ENCODE results near the gene EPB41L5. TPM values are rescaled to one million over a fixed set of nuclear protein-coding genes. Genes with fewer than 3 reads are reported as not detected.

The EPB41L5 gene
- total and polyA plus RNA-seq, 12 donors, result 2.6 to 25.8 (median 13.9) TPM

GRCh38 chr2:120014226-120014980, 1.5 kb downstream of the EPB41L5 start:
- Histone ChIP-seq H3K9me3 (replicated peaks in 1 of 3) (no peaks in the 10 kb centered on the region), H3K4me3 (peak overlapping the region in 1 of 4 donors; percentile 72), H3K27me3 (no peaks in the 10 kb centered on the region), H3K27ac (no peak overlapping the region), H3K36me3 (replicated peaks in 1 of 2) (no peaks in the 10 kb centered on the region), H3K4me1 (replicated peaks in 1 of 2) (peaks cover 4 to 23% of the 10 kb centered on the region in 2 donors)
- no peak for DNase-seq
- TF ChIP-seq CTCF (IDR thresholded peaks at IDR 0.05), result no peak
- no peak for TF ChIP-seq POLR2A (IDR thresholded peaks at IDR 0.05)
- 78 to 87% (median 81%) methylated on average over 8 of the region's 8 CpGs for WGBS, 4 donors
- intact Hi-C loops (cut with DNase I), result no loop called here

GRCh38 chr2:120016800-120017199, 3.9 kb downstream of the EPB41L5 start:
- H3K36me3 ChIP-seq (replicated peaks in 1 of 2), result no peaks in the 10 kb centered on the region
- no peak overlapping the region for H3K27ac ChIP-seq
- intact Hi-C loops (cut with DNase I), result no loop called here
- WGBS, 4 donors, result 70 to 80% (median 71%) methylated on average over 3 of the region's 3 CpGs
- no peaks in the 10 kb centered on the region for H3K27me3 ChIP-seq
- DNase-seq, result no peak
- H3K9me3 ChIP-seq (replicated peaks in 1 of 3), result no peaks in the 10 kb centered on the region
- no peak for TF ChIP-seq CTCF (IDR thresholded peaks at IDR 0.05)
- no peak for TF ChIP-seq POLR2A (IDR thresholded peaks at IDR 0.05)
- H3K4me1 ChIP-seq (replicated peaks in 1 of 2), result peaks cover 4 to 23% of the 10 kb centered on the region in 2 donors
- H3K4me3 ChIP-seq, result no peak overlapping the region

DNA sequence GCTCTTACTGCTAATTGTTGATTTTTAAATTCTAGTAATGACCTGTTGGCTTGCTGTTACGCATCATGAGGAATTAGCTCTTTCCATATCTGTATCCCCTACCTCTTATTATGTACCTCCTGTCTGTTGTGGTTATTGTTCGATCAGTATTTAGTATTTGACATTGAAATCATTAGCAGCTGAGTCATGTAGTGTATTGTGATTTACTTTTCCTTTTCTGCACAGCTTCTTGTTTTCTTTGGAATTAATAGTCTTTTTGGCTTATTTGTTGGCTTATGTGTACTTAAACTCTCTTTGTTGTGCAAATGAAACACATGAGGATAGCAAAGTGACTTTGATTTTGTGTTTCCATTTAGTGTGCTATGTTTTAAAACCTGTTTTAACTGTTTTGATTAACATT, 4.3 kb downstream of the EPB41L5 start:
- 50 to 67% (median 58%) methylated on average over 2 of the region's 2 CpGs for WGBS, 4 donors
- Histone ChIP-seq H3K27ac (no peak overlapping the region), H3K27me3 (no peaks in the 10 kb centered on the region), H3K9me3 (replicated peaks in 1 of 3) (no peaks in the 10 kb centered on the region), H3K4me1 (replicated peaks in 1 of 2) (peaks cover 4 to 21% of the 10 kb centered on the region in 2 donors), H3K36me3 (replicated peaks in 1 of 2) (no peaks in the 10 kb centered on the region), H3K4me3 (no peak overlapping the region)
- TF ChIP-seq CTCF (IDR thresholded peaks at IDR 0.05), result no peak
- TF ChIP-seq POLR2A (IDR thresholded peaks at IDR 0.05), result no peak
- no peak for DNase-seq
- intact Hi-C loops (cut with DNase I), result no loop called here

GRCh38 chr2:120018549-120018948, 5.7 kb downstream of the EPB41L5 start:
- Histone ChIP-seq H3K9me3 (replicated peaks in 1 of 3) (no peaks in the 10 kb centered on the region), H3K27me3 (no peaks in the 10 kb centered on the region), H3K4me3 (no peak overlapping the region), H3K36me3 (replicated peaks in 1 of 2) (no peaks in the 10 kb centered on the region), H3K4me1 (replicated peaks in 1 of 2) (peaks cover 4 to 18% of the 10 kb centered on the region in 2 donors), H3K27ac (no peak overlapping the region)
- no peak for DNase-seq
- intact Hi-C loops (cut with DNase I), result no loop called here
- TF ChIP-seq CTCF (IDR thresholded peaks at IDR 0.05), result no peak
- no peak for TF ChIP-seq POLR2A (IDR thresholded peaks at IDR 0.05)
- 94 to 97% (median 96%) methylated on average over 4 of the region's 4 CpGs for whole genome bisulfite sequencing, 4 donors

Data from adrenal gland (tissue), 12 donors.